Liver (tissue), 3 donors: ENCODE measurements around the gene TRIO.

Source experiments
- EGR1 ChIP-seq, 2 donors: IDR thresholded peaks; 2 replicates each; pipeline ENCODE4 v1.6.1; 2016 to 2018; ENCODE audit warnings: antibody characterized with exemption in 2 of 2, low read depth in 2 of 2
- FOXA1 ChIP-seq: IDR thresholded peaks from 2 replicates; pipeline ENCODE4 v1.6.1; 2016; ENCODE audit warnings: antibody characterized with exemption
- FOXA2 ChIP-seq: IDR thresholded peaks from 2 replicates; pipeline ENCODE4 v1.6.1; 2016; ENCODE audit warnings: antibody characterized with exemption
- RAD21 ChIP-seq, 2 donors: IDR thresholded peaks; 2 replicates each; pipeline ENCODE4 v1.6.1; 2016; ENCODE audit warnings: antibody characterized with exemption in 2 of 2, mild to moderate bottlenecking in 2 of 2
- RXRA ChIP-seq, 2 donors: IDR thresholded peaks; 2 replicates each; pipeline ENCODE4 v1.6.1; 2017 to 2018; ENCODE audit warnings: antibody characterized with exemption in 2 of 2, mild to moderate bottlenecking in 1 of 2
- SP1 ChIP-seq: IDR thresholded peaks from 2 replicates; pipeline ENCODE4 v1.6.1; 2018; ENCODE audit warnings: antibody characterized with exemption, mild to moderate bottlenecking
- TAF1 ChIP-seq: conservative IDR thresholded peaks from 2 replicates; pipeline ENCODE4 v1.6.1; 2016; ENCODE audit warnings: antibody characterized with exemption, mild to moderate bottlenecking
- TF ChIP-seq, protein P1 (sequence below): IDR thresholded peaks from 2 replicates; pipeline ENCODE4 v1.6.1; 2016; ENCODE audit warnings: antibody characterized with exemption
- TF ChIP-seq, protein P2 (sequence below): fragments of 150-350 bp; IDR thresholded peaks from 2 replicates; pipeline ENCODE4 v1.5.1; 2017; ENCODE audit warnings: improper control_type of control experiment, low read depth, low read length; ENCODE audit not compliant: missing input control
- TF ChIP-seq, protein P3 (sequence below): IDR thresholded peaks from 2 replicates; pipeline ENCODE4 v1.6.1; 2016; ENCODE audit warnings: antibody characterized with exemption
- TF ChIP-seq, protein P4 (sequence below): IDR thresholded peaks from 2 replicates; pipeline ENCODE4 v1.6.1; 2016; ENCODE audit warnings: antibody characterized with exemption, mild to moderate bottlenecking
- donor health status: healthy.
- donor health status: healthy.

DNA sequence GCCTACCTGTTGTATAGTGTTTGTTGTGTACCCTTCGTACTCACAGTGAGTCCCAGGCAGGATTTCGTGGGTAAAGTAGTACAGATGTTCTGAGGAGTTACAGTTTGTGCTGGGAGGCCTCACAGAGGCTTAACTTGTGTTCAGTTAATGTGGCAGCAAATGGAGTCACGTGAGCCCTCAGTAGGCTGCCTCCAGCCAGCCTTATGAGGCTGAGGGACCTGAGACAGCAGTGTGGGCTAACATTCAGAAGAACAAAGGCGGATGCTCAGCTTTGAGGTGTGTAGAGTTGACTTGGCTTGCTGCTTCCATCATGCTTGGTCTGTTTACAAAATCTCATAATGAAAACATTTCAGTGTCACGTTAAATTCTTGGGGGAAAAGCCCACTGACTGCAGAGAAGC is 118.1 kb downstream of the TRIO start:
- TF ChIP-seq TAF1 = no peak
- TF ChIP-seq, protein P1, sequence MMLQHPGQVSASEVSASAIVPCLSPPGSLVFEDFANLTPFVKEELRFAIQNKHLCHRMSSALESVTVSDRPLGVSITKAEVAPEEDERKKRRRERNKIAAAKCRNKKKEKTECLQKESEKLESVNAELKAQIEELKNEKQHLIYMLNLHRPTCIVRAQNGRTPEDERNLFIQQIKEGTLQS = no peak
- TF ChIP-seq, protein P2, sequence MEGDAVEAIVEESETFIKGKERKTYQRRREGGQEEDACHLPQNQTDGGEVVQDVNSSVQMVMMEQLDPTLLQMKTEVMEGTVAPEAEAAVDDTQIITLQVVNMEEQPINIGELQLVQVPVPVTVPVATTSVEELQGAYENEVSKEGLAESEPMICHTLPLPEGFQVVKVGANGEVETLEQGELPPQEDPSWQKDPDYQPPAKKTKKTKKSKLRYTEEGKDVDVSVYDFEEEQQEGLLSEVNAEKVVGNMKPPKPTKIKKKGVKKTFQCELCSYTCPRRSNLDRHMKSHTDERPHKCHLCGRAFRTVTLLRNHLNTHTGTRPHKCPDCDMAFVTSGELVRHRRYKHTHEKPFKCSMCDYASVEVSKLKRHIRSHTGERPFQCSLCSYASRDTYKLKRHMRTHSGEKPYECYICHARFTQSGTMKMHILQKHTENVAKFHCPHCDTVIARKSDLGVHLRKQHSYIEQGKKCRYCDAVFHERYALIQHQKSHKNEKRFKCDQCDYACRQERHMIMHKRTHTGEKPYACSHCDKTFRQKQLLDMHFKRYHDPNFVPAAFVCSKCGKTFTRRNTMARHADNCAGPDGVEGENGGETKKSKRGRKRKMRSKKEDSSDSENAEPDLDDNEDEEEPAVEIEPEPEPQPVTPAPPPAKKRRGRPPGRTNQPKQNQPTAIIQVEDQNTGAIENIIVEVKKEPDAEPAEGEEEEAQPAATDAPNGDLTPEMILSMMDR = no peak
- no peak for TF ChIP-seq RXRA (IDR thresholded peaks at IDR 0.05)
- TF ChIP-seq FOXA1 = no peak
- TF ChIP-seq, protein P3, sequence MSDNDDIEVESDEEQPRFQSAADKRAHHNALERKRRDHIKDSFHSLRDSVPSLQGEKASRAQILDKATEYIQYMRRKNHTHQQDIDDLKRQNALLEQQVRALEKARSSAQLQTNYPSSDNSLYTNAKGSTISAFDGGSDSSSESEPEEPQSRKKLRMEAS = no peak
- no peak for TF ChIP-seq SP1
- TF ChIP-seq, protein P4, sequence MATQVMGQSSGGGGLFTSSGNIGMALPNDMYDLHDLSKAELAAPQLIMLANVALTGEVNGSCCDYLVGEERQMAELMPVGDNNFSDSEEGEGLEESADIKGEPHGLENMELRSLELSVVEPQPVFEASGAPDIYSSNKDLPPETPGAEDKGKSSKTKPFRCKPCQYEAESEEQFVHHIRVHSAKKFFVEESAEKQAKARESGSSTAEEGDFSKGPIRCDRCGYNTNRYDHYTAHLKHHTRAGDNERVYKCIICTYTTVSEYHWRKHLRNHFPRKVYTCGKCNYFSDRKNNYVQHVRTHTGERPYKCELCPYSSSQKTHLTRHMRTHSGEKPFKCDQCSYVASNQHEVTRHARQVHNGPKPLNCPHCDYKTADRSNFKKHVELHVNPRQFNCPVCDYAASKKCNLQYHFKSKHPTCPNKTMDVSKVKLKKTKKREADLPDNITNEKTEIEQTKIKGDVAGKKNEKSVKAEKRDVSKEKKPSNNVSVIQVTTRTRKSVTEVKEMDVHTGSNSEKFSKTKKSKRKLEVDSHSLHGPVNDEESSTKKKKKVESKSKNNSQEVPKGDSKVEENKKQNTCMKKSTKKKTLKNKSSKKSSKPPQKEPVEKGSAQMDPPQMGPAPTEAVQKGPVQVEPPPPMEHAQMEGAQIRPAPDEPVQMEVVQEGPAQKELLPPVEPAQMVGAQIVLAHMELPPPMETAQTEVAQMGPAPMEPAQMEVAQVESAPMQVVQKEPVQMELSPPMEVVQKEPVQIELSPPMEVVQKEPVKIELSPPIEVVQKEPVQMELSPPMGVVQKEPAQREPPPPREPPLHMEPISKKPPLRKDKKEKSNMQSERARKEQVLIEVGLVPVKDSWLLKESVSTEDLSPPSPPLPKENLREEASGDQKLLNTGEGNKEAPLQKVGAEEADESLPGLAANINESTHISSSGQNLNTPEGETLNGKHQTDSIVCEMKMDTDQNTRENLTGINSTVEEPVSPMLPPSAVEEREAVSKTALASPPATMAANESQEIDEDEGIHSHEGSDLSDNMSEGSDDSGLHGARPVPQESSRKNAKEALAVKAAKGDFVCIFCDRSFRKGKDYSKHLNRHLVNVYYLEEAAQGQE = no peak
- TF ChIP-seq RAD21 (IDR thresholded peaks at IDR 0.05) = no peak
- no peak for TF ChIP-seq EGR1 (IDR thresholded peaks at IDR 0.05; ENCODE audit: low read depth in 2 of 2)
- no peak for TF ChIP-seq FOXA2
